ENCODE results near the gene GLIS1. TPM values are rescaled to one million over a fixed set of nuclear protein-coding genes. Genes with fewer than 3 reads are reported as not detected.

The GLIS1 gene
- total RNA-seq, 1 donor from 2014 or later = 17.4 TPM

DNA sequence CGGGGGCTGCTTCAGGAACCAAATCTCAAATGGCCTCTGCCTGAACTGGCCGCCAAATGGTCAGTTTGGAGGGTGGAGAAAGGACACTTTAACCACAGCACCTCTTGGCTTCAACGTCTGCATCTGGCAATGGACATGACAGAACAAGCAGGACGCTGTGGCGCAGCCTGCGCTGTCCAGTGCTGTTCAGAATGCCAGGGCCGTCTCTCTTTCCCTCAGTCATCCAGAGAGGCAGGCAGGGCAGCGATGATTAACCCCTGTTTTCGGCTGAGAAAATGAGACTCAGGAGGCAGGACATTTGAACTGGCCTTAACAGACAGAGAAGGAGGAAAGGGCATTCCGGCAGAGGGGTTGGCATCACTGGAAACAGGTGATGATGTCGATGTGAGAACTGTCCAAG is 48.6 kb downstream of the GLIS1 start:
- no peak for DNase-seq (ENCODE audit: low spot score)
- H3K9me3 Mint-ChIP-seq (ENCODE audit: low read depth) = no peaks in the 10 kb centered on the region
- no peak overlapping the region for H3K4me3 Mint-ChIP-seq (ENCODE audit: unreplicated experiment)
- H3K27ac Mint-ChIP-seq (ENCODE audit: unreplicated experiment) = no peak overlapping the region
- H3K27me3 Mint-ChIP-seq (ENCODE audit: low read depth) = no peaks in the 10 kb centered on the region
- H3K36me3 Mint-ChIP-seq (ENCODE audit: low read depth) = no peaks in the 10 kb centered on the region
- TF ChIP-seq CTCF (IDR thresholded peaks at IDR 0.05) = no peak
- peaks cover 92% of the 10 kb centered on the region for H3K4me1 Mint-ChIP-seq (ENCODE audit: low read depth)

DNA sequence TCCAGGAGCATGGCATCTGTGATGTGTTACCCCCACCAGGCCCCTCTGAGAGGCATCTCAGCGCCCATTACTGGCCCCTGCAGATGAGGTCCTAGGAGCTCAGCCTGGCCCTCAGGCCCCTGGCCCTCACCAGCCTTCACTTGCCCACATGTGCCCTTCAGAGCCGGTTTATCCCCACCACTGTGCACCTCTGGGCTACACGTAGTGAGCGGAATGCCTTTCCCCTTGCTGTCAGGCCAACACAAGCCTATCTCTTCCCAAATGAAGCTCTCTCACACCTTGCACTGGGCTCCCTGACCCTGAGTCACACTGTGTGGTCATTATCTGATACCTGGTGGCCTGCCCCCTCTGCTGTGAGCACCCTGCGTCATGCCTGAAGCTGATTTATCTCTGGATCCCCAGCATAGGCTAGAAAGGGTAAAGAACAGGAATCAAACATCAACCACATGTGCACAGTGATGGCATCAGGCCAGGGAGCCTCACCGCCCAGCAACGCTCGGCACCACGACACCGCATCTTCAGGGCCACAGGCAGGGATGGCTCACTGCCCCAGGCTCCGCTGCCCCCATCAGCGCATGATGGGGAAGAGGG is 49.1 kb downstream of the GLIS1 start:
- H3K4me3 Mint-ChIP-seq (ENCODE audit: unreplicated experiment) = no peak overlapping the region
- H3K27me3 Mint-ChIP-seq (ENCODE audit: low read depth) = no peaks in the 10 kb centered on the region
- peak overlapping the region; percentile 51 for H3K27ac Mint-ChIP-seq (ENCODE audit: unreplicated experiment)
- no peaks in the 10 kb centered on the region for H3K9me3 Mint-ChIP-seq (ENCODE audit: low read depth)
- no peak for DNase-seq (ENCODE audit: low spot score)
- no peaks in the 10 kb centered on the region for H3K36me3 Mint-ChIP-seq (ENCODE audit: low read depth)
- no peak for TF ChIP-seq CTCF (IDR thresholded peaks at IDR 0.05)
- H3K4me1 Mint-ChIP-seq (ENCODE audit: low read depth) = peaks cover 94% of the 10 kb centered on the region

DNA sequence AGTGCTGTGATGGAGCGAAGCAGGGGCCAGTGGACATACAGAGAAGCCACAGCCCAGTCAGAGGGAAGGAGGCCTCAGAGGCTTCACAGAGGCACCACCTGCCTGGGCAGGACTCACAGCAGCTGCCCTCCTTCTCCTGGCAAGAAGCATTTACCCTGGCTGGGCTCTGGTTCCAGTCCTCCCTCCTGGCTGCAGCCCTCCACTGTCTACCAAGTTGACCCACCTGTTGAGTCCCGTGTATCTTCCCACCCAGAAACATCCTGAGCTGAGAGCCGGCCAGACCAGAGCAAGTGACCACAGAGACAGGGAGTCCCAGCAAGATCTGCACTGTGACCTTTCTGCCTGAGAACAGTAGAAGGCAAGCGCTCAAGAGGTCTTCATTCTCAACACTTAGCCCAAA is 49.7 kb downstream of the GLIS1 start:
- no peaks in the 10 kb centered on the region for H3K9me3 Mint-ChIP-seq (ENCODE audit: low read depth)
- H3K27me3 Mint-ChIP-seq (ENCODE audit: low read depth) = no peaks in the 10 kb centered on the region
- peaks cover 98% of the 10 kb centered on the region for H3K4me1 Mint-ChIP-seq (ENCODE audit: low read depth)
- no peaks in the 10 kb centered on the region for H3K36me3 Mint-ChIP-seq (ENCODE audit: low read depth)
- H3K27ac Mint-ChIP-seq (ENCODE audit: unreplicated experiment) = peak overlapping the region; percentile 95
- no peak for DNase-seq (ENCODE audit: low spot score)
- no peak overlapping the region for H3K4me3 Mint-ChIP-seq (ENCODE audit: unreplicated experiment)
- no peak for TF ChIP-seq CTCF (IDR thresholded peaks at IDR 0.05)

DNA sequence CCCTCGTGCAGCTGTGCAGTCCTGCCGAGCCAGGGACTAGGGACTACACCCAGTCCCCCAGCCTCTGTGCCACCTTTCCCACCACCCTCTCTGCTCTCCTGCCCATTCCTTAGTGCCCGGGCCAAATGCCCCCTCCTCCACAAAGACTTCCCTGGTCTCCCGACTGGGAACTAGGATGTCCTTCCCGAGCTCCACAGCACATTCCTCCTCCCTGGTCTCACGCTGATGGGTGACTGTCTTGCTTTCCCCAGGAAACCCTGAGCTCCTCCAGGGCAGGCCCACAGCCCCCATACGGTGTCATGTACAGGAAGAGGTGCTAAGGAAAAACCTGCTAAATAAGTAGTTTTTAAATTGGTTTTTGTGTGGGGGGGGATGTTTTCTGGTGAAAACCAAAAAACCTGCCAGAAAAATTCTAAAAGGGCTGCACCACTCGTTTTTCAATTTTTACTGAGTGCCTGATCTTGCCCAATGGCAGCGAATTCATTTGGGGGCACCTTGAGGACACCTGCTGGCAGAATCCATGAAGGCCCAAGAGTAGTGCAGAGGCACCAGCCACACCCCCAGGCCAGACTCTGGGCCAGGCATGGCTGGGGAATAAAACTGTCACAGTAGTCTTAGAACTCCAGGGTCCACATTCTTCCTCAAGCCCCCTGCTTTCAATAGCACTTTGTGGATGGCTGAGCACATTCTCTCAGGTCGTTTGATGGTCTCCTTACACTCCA is 50.4 kb downstream of the GLIS1 start:
- no peaks in the 10 kb centered on the region for H3K27me3 Mint-ChIP-seq (ENCODE audit: low read depth)
- peak overlapping the region; percentile 95 for H3K27ac Mint-ChIP-seq (ENCODE audit: unreplicated experiment)
- TF ChIP-seq CTCF (IDR thresholded peaks at IDR 0.05) = peak; percentile 66
- DNase-seq (ENCODE audit: low spot score) = no peak
- H3K4me1 Mint-ChIP-seq (ENCODE audit: low read depth) = peaks cover 98% of the 10 kb centered on the region
- H3K4me3 Mint-ChIP-seq (ENCODE audit: unreplicated experiment) = peak overlapping the region; percentile 65
- H3K9me3 Mint-ChIP-seq (ENCODE audit: low read depth) = no peaks in the 10 kb centered on the region
- no peaks in the 10 kb centered on the region for H3K36me3 Mint-ChIP-seq (ENCODE audit: low read depth)

- no peak for DNase-seq (ENCODE audit: low spot score)
- peak overlapping the region; percentile 95 for H3K27ac Mint-ChIP-seq (ENCODE audit: unreplicated experiment)
- H3K27me3 Mint-ChIP-seq (ENCODE audit: low read depth) = no peaks in the 10 kb centered on the region
- no peaks in the 10 kb centered on the region for H3K9me3 Mint-ChIP-seq (ENCODE audit: low read depth)
- H3K36me3 Mint-ChIP-seq (ENCODE audit: low read depth) = no peaks in the 10 kb centered on the region
- TF ChIP-seq CTCF (IDR thresholded peaks at IDR 0.05) = no peak
- peaks cover 94% of the 10 kb centered on the region for H3K4me1 Mint-ChIP-seq (ENCODE audit: low read depth)
- H3K4me3 Mint-ChIP-seq (ENCODE audit: unreplicated experiment) = peak overlapping the region; percentile 65
These were observed 51.1 kb downstream of the GLIS1 start for GRCh38 chr1:53687901-53688300.
